GM19467 (cell line): ENCODE measurements around the gene CDH11.

Experiments
- ATAC-seq: cut with Tn5 transposase; IDR thresholded peaks from one replicate; pipeline ENCODE4 v1.9.1; 2021; ENCODE audit warnings: mild to moderate bottlenecking, moderate library complexity; ENCODE audit not compliant: unreplicated experiment

Gene CDH11

DNA sequence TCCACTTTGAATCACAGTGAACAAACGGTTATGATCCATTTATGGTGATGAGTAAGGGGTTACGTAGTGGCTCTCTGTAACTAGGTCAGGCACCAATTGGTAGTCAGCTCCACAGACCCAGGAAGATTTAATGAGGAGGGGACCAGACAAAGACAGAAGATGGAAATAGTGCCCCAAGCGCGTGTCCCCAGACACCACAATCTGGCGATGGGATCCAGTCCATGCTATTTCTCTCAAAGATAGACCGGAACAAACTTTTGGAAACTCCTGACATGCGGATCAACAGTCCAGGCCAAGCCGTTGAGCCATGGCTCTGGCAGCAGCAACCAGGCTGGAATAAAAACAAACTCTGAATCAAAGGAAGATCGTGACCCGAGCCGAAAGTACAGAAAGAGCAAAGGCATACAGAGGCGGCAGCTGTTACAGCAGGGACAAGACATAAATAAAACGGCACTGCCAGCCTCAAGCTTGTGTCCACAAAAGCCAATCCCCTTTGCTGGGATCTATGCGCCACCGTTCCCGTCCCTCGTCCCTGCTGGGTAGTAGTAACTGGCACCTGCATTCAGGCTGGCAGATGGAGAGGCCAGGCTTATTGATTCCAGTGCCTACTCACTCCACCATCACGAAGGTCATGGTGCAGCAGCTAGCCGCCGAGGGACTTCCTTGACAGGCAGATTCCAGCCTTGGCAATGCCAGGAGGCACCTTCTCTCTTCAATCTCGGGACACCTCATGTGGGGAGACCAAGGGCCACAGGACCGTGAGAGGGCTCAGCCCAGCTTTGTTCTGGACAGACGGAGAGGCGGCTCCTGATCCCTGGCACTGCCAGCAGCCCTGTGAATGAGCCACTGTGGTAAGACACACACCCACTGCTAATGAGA is 50.2 kb downstream of the CDH11 start:
- ATAC-seq, result no peak

DNA sequence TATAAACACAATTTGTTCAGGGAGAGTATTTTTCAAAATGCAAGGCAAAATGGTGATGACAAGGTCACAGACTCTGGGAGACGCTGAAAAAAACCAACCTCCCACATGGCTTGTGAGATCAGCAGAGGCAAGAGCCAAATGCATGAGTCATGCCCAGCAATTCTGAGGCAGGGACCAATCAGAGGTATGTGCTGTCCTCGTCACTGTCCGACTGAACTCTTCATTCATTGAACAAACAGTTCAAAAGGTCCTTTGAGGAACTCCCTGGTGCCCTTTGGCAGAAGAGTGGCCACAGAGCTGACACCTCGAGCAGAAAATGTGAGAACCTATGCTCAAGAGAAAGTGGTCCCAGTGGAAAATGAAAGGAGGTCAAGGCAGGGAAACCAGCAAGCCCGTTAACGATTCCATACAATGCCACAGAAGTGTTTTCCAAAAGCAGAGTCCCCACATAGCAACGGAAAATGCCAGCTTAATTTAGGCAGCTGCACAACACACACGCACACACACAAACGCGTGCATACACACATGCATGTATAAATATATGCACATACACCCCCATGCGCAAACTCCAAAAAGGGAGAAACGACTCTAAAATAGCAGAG is 50.9 kb downstream of the CDH11 start:
- ATAC-seq, result no peak

DNA sequence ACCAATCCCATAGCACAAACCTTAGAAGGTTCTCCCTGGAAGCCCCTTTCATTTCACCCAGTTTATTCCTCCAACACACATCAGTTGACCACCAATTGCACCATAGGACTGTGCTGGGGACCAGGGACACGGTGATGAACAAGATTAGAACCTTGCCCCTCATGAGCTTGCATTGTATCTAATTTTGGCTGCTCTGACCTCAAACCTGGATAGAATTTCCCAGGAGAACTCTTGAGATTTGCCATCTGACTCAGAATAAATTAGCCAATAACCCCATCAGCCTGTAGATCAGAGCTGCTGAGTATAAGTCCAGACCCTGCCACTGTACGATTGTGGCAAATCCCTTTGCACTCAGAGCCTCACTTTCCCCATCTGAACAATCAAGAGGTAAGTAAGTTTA is 52.1 kb downstream of the CDH11 start:
- no peak for ATAC-seq

DNA sequence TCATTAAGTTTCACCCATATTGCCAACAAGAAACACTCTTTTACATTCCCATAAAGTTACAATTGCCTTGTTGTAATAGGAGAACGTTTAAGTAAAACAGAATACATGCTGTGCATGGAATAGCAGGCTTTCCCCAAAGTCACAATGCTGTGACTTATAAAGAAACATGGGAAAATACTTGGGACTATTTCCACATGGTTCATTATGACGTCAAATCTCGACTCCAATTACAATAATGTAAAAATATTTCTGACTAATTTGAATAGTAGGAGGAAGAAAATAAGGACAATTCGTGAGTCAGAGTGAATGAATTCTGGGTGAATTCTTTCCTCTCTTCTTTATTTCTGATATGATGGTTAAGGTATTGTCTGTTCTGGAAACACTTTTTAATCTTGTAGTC is 52.8 kb downstream of the CDH11 start:
- no peak for ATAC-seq

DNA sequence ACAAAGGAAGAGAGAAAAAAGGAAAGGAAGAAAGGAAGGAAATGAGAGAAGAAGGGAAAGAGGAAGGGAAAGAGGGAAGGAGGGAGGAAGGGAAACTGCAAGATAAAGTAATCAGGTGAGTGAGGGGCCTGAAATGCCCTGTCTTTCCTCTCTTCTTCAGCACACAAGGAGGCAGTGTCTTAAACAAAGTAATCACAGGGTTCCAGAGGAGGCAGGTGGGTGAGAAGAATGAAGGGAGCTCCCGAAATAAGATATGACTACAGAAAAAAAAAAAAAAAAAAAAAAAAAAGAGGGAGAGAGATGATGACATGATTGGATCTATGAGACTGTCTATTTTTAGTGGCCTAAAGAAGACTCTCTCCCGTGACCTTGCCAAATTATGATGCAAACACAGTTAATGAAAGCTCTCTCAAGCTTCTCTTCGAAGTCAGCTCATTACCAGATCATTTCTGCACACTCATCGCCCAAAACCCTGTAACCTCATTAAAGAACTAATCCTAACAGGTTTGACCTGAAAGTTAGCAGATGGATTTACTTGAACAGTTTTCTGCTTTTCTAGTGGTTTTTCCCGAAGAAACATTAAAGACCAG is 53.6 kb downstream of the CDH11 start:
- no peak for ATAC-seq

DNA sequence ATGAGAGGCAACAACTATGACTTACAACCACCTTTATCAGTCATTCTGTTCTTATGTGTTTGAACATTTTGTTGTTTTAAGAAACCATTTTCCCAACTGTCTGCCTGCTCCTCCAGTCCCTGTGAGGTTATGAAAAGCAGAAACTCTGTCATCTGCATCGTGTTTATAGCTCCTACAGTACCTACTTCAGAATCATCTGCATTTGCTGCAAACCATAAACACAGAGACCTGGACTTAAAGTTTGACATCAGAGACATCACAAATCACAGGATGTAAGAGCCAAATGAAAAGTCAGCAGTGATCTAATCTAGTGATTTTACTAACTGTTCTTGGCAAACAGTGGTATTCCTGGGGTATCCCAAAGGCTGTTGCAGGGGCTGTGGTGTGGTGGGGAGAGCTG is 55.2 kb downstream of the CDH11 start:
- no peak for ATAC-seq

DNA sequence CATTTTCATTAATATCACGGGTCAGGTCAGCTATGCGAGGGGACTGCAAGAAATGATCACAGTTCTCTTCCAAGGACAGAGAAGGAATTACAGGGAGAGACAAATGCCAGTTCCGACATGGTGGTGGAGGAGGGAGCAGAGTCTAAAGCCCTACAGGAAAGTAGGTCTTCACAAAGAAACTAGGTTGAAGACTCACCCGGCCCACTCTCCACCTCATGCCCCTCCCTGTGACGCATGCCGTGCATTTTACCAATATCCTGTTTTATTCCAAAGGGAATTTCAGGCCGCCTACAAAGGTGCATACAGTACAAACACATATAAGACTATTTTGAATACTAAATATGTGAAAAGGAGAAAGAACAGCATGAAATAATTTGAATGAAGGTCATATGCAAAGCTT is 56.8 kb downstream of the CDH11 start:
- ATAC-seq, result no peak

DNA sequence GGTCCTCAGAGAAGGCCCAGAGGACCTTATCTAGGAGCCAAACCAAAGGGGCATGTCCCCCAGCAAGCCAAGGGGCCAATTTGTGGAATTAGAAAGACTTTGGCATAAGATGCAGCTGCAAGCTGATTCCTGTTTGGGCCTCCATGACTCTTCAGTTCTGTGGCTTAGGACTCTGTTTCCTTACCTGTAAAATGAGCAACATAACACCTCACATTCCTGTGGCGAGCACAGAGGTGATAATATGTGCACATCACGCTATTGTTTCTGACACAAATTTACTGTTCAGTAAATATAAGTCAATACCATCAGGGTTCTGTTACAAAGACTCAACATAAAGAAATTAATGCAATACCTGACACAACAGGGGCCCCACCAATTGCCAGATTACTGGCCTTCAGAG is 57.7 kb downstream of the CDH11 start:
- ATAC-seq, result no peak

DNA sequence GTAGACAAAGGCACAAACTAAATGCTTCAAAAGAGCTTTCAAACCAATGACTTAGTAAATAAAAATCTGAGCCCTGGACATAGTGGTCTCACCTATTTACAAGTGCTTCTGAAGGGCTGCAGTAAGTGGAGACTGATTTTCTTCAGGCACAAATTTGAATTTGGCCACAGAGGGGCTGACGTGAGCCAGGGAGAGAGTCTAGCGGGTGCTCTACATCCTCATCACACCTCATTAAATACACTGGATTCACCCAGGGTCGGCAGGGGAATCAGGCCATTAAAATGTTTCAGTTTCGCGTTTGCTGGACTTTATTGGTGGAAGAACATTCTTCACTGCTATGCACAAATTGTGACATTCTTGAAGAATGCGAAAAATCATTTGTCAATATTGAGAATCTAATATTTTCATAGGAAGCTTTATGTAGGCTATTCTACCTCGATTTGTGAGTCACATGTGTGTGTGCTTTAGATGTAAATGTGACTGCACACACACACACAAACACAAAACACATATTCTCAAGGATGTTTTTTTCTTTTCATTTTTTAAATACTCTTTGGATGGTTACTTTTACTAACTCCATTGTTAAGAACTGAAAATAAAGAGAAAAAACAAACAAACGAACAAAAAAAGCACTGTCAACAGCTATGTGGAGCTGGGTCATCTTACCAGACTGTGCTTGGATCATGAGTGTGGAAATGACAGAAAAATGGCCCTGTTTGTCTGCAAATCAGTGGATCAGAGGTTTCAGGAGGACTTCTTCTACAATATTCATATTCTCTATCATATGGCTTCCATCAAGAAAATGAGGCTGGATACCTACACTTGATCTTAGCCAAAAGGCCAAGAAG is 58.9 kb downstream of the CDH11 start:
- ATAC-seq, result no peak

DNA sequence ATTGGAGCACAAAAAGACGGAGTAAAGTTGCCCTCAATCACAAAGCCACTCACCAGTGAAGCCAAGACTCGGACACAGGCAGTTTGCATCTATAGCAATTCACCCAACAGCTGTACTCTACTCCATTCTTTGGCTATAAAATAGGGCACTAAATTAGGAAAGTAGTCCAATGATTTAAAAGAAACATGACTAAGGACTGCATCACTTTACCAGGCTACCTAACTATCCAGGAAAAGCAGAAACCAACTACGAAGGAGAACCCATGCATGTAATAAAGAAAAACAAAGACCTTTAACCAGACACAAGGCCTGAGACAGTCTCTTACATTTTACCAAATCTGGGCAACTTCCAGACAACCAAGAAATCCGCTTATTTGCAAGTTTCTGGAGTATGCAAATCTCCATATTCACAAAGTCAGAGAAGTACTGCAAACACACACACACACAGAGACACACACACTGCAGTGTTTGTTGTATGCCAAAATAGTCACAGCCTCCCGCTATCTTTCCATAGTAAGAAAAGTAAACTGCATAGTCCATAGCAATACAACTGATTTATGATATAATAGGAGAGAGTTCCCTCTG is 59.8 kb downstream of the CDH11 start:
- ATAC-seq, result no peak

DNA sequence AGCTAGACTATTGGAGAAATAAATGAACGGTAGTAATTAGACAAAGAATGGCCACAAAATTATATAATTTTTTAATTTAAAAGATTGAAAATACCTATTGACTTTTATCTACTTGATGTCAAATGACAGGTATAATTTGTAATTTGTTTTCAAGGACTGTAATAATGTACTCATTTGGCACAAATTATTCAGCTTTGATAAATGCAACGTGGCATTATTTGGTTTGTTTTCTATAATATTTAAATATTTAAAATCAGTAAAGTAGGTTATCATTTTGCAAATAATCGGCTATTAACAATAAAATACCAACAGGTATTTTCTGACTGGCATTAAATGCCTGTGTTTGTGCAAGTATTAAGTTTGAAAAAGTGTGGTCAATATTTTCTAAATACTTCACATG is 60.6 kb downstream of the CDH11 start:
- ATAC-seq, result no peak

DNA sequence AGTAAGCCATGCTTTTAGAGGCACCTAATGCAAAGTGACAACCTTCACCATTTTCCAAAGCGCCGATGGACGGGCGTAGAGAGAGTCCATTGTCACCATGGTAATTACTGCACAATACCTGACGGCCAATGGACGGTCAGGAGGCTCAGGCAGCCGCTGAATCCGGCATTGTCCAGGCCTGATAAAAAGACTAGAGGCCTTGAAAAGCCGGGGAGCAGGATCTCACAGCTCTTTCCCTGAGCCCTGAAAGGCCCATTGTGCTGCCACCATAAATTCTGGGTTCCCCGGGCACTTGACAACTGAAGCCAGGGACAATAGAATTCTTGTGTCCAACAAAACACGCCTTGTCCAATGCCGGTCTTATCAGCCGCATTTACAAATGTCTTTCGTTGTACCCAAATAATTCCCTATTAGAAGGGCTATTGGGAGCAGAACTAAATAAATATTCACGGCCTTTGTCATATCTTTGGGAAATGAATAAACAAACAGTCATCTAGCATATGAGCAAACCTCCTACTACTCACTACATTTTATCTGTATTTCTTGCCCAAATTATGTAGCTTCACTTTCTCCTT is 62.4 kb downstream of the CDH11 start:
- ATAC-seq, result no peak

DNA sequence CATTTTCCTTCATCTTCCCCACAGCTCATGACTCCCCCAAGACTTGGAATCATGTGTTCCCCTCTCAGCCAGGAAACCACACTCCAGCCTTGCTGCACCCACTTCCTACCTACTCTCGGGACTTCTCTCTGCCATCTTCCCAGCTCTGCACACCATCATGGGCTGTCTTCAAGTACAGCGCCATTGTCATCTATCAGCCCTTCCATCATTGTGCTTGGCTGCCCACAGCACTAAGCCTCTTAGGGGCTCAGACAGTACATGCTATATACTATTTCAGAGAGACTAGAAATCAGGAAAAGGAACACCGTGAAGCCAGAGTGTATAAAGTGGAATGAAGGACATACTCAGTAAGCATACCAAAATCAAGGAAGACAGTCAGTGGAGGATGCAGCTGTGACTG is 64.7 kb downstream of the CDH11 start:
- no peak for ATAC-seq

DNA sequence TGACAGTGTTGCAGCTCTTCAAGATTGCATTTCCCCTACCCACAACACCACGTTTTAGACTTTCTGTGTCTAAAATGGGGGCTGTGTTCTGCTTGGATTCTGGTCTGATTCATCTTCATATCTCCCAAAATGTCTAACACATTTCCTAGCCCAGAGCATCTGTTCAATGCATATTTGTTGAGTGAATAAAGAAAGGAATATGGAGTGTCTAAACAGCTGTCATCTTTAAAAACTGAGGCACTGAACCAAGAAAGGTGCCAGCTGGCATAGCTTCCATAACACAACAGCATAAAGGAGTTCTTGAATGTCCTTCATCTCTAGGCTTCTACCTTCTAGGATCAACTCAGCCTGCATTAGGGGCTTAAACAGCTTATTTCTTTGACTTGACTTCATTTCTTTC is 67.4 kb downstream of the CDH11 start:
- ATAC-seq, result no peak

DNA sequence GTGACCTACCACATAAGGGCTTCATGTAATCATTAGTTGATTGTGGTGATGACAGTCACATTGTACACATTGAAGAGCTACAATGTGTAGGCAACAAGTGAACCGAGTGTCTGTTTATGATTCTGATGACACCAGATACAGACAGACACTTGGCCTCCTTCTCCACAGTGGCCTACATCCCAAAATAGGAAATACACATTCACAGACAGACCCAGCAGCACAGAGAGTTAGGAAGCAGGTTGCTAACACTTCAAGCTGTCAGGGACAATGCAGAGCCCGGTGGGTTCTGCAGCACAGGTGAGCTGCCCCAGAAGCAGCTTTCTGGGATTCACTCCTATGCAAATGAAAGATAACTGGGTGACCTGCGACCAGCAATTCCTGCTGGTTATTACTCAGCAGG is 72.2 kb downstream of the CDH11 start:
- ATAC-seq, result no peak

DNA sequence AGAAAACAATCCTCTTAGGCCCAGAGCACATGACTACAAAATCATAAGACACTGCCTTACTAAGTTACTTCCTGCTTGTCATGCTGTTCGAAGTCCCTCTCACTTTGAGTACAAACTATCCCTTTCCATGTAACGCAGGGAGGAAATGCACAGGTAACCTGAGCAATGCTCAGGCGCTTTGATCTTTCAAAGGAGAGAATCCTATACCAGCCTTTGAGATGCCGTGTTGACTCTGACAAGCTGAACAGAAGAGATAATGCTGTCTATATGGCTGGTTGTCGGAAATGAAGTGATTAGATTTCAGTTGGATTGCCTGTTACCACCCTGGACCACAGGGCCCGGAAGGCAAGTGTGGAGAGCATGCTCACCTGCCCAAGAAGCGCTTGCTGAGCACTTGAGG is 75.9 kb downstream of the CDH11 start:
- ATAC-seq, result no peak

DNA sequence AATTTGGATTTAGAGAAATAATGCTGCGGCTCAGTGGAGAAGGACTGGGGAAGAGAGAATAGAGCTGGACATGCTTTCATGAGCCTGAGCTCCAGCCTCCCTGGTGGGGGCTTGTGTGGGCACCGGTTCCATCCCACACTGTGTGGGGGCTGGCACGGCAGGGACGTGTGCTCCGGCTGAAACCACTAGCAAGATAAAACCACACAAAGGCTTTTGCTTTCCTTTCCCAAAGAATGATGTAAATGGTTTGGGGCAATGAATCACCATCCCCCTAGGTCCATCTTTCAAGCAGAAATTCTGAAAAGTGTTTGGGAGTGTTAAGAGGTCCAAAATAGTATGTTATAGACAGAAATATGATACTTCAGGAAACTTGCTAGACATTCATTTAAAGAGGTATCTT is 77.0 kb downstream of the CDH11 start:
- ATAC-seq, result no peak

DNA sequence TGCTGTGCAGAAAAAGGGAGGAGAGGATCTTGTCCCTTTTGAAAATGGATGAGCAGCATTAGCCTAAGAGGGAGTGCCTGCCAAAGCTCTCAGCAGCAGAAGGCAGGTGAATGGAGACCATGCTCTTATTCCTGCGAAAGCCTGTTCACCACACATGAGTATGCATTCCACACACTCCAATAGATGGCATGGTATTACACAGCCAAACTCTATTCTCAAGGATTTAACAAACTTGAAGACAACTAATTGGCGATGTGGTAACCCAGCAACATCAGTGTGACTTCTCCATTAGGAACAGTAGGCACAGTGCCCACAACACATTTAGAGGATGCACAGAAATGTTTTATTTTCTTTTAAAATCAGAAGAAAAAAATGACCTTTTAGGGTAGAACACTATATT is 77.8 kb downstream of the CDH11 start:
- no peak for ATAC-seq

DNA sequence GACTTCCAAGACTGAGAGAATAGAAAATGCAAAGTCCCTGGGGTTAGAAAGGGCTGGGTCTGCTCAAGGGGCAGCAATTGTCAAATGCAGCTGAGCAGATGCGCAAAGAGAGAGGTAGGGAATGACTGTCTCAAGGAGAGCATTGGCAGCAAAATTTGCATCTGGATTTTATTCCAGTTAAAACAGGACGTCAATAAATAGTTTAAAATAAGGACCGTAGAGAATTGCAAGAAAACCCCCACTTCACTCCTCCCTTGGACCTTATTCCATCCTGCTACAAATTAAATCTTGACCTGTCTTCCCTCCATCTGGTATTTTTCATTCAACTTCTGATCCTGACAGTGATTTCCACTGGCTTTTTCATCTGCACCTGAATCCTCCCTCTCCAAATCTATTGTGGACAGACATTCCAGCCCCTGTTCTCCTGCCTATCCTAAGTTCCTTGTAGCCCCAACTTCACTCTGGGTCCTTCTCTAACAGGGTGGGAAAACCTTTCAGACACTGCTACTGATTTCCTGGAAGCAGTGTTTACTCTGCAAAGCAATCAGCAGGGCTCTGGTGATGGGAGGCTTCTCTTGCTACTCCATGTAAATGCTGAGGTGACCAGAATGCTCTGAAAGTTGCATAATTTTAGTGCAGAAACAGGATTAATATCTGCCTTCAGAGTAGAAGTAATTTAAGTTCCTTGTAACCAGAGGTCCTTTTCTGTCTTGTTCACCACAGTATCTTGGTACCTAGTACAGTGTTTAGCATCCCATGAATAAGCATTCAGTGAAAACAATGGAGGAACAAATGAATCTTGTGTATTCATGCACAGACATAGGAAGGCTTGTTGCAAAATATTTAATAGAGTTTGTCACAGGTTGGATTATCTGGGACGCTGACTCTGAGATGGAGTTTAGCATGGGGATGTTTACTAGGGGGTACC is 79.2 kb downstream of the CDH11 start:
- no peak for ATAC-seq

DNA sequence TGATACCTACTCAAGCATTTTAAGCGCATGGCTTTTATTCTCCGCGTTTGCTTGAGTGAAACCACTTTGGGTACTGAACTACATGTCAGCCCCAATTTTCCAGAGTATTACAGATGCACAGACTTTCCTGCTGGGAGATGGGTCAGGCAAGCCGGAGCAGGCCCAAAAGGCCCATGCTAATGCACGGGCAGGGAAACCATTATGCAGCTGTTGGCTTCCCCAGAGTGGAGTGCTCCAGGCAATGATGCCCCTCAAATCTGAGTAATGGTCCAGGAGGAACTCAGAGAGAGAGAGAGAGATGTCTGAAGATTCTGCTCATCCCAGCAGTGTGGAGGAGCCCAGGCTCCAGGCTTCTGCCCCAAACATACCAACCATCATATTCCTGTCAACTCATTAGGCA is 80.2 kb downstream of the CDH11 start:
- no peak for ATAC-seq
